Measurements from ENCODE around the gene ECT2L.
A peak's percentile ranks its signal among the peaks of the same experiment; 100 is the strongest.
"Not testable (repeated sequence)": the region's sequence is repeated elsewhere in the genome, so short reads cannot be mapped to it uniquely, and the experiment has no call there.

Gene ECT2L

DNA sequence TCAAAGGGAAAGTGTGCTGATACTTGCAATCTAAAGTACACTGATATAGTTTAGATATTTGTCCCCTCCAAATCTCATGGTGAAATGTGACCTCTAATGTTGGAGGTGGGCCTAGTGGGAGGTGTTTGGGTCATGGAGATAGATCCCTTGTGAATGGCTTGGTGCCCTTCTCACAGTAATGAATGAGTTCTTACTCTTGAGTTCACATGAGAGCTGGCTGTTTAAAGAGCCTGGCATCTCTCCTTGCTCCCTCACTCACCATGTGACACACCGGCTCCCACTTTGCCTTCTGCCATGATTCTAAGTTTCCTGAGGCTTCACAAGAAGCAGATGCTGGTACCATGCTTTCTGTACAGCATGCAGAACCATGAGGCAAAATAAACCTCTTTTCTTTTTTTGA lies 114.1 kb downstream of the ECT2L start:
- H3K4me3 ChIP-seq (ENCODE audit: low read length): no peak overlapping the region
- H3K4me1 ChIP-seq (ENCODE audit: control insufficient read depth, insufficient read depth, low read length): no peaks in the 10 kb centered on the region
- no peak overlapping the region for H3K9ac ChIP-seq (ENCODE audit: low read length)
- peaks cover 88% of the 10 kb centered on the region for H3K36me3 ChIP-seq (ENCODE audit: control insufficient read depth, insufficient read depth, low read length, severe bottlenecking)
- H3K27me3 ChIP-seq (replicated peaks; ENCODE audit: control insufficient read depth, insufficient read depth, low read length): no peaks in the 10 kb centered on the region
- no peaks in the 10 kb centered on the region for H3K9me3 ChIP-seq (ENCODE audit: control insufficient read depth, low read length)
- DNase-seq (ENCODE audit: low read depth): no peak

DNA sequence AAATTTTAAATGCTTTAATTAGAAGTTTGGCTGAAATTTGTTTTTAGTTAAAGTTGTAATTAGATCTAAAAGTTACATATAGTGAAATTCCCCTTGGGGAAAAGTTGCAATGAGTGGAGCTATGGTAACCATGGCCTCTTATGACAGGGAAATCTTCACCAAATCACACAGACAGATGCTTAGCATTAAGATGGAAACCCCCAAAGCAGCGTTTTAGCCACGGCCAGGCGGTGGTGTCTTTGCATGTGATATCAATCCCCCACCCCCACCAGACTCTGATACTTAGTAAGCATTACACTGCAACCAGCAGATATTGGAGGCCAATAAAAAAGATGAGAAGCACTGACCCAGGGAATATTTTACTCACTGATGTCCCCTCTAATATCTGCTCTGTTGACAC lies 116.4 kb downstream of the ECT2L start:
- Histone ChIP-seq H3K9ac (ENCODE audit: low read length) (no peak overlapping the region), H3K9me3 (ENCODE audit: control insufficient read depth, low read length) (no peaks in the 10 kb centered on the region), H3K36me3 (ENCODE audit: control insufficient read depth, insufficient read depth, low read length, severe bottlenecking) (peaks cover 81% of the 10 kb centered on the region), H3K4me1 (ENCODE audit: control insufficient read depth, insufficient read depth, low read length) (no peaks in the 10 kb centered on the region), H3K4me3 (ENCODE audit: low read length) (no peak overlapping the region), H3K27me3 (replicated peaks; ENCODE audit: control insufficient read depth, insufficient read depth, low read length) (no peaks in the 10 kb centered on the region)
- DNase-seq (ENCODE audit: low read depth): no peak

DNA sequence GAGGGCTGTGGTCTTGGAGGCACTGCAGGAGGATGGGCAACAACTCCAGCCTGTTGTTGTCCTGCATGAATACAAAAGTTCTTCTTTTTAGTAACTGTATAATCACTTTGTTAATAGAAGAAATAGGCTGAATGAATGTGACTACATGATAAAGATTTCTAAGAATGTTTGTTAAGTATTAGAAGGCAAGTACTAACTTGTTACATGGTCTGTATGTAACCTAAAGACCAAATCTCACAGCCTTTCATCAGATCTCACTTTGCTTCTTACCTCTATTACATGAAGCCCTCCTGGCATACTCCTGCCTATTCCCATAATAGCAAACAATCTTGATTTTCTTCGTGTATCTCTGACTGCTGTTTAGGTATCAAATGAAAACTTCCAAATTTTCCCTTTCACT lies 118.8 kb downstream of the ECT2L start:
- no peak overlapping the region for H3K9ac ChIP-seq (ENCODE audit: low read length)
- H3K4me3 ChIP-seq (ENCODE audit: low read length): no peak overlapping the region
- no peaks in the 10 kb centered on the region for H3K9me3 ChIP-seq (ENCODE audit: control insufficient read depth, low read length)
- peaks cover 81% of the 10 kb centered on the region for H3K36me3 ChIP-seq (ENCODE audit: control insufficient read depth, insufficient read depth, low read length, severe bottlenecking)
- H3K4me1 ChIP-seq (ENCODE audit: control insufficient read depth, insufficient read depth, low read length): no peaks in the 10 kb centered on the region
- peak; percentile 2 for DNase-seq (ENCODE audit: low read depth)
- no peaks in the 10 kb centered on the region for H3K27me3 ChIP-seq (replicated peaks; ENCODE audit: control insufficient read depth, insufficient read depth, low read length)

DNA sequence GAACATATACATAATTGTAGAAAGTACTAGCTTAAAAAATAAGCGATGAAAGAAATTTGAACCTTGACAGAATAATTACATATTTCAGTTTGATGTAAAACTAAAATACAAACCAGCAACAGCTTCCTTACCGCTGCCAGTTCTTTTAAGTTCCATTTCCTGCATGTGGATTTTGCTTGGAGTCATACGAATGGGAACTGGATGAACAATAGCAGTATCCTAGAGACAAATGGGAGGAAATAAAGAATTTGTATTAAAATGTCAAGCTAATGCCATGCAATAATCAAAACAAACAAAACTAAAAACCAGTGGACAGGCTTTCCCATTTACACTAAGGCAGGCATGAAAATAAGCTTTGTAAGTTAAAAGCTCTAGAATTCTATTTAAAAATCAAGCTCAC lies 125.0 kb downstream of the ECT2L start:
- no peaks in the 10 kb centered on the region for H3K4me1 ChIP-seq (ENCODE audit: control insufficient read depth, insufficient read depth, low read length)
- H3K9me3 ChIP-seq (ENCODE audit: control insufficient read depth, low read length): no peaks in the 10 kb centered on the region
- H3K9ac ChIP-seq (ENCODE audit: low read length): no peak overlapping the region
- DNase-seq (ENCODE audit: low read depth): no peak
- no peaks in the 10 kb centered on the region for H3K27me3 ChIP-seq (replicated peaks; ENCODE audit: control insufficient read depth, insufficient read depth, low read length)
- H3K36me3 ChIP-seq (ENCODE audit: control insufficient read depth, insufficient read depth, low read length, severe bottlenecking): peaks cover 41% of the 10 kb centered on the region
- no peak overlapping the region for H3K4me3 ChIP-seq (ENCODE audit: low read length)

DNA sequence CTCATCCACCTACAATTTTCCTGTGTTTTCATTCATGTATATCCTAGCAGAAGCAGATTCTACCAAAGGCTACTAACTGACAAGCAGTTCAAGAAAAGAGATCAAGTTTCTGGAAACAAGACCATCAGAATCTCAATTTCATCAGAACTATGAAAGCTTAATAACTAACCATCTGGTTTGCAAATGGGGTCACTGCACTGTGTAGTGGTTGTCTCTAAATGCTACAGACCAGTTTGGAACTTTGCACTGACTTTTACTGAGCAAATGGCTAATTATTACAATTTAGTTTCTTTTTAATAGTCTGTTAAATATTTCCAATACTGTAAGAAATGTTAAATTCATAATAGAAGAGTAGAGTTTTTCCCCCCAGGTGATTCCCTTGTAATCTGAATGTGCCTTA lies 127.7 kb downstream of the ECT2L start:
- Histone ChIP-seq H3K9ac (ENCODE audit: low read length) (no peak overlapping the region), H3K4me3 (ENCODE audit: low read length) (no peak overlapping the region), H3K4me1 (ENCODE audit: control insufficient read depth, insufficient read depth, low read length) (no peaks in the 10 kb centered on the region), H3K9me3 (ENCODE audit: control insufficient read depth, low read length) (no peaks in the 10 kb centered on the region), H3K36me3 (ENCODE audit: control insufficient read depth, insufficient read depth, low read length, severe bottlenecking) (peaks cover 22% of the 10 kb centered on the region), H3K27me3 (replicated peaks; ENCODE audit: control insufficient read depth, insufficient read depth, low read length) (no peaks in the 10 kb centered on the region)
- DNase-seq (ENCODE audit: low read depth): no peak

DNA sequence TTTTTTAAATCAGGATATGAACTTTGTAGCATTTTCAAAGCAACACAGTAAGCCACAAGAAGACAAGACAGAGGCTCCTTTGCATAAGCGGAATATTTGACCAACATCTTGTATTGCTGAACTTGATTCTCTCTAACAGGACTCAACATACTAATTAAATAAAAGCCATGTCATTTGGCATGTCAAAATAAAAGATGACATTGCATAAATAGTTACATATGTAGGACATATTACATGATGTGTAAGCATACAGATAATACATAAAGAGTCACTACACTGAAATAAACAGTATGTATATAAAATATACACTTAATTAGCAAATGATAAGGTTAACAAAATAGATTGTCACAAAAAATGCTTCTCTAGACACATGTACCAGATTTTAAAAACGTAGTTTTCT lies 129.9 kb downstream of the ECT2L start:
- Histone ChIP-seq H3K4me1 (ENCODE audit: control insufficient read depth, insufficient read depth, low read length) (no peaks in the 10 kb centered on the region), H3K36me3 (ENCODE audit: control insufficient read depth, insufficient read depth, low read length, severe bottlenecking) (peaks cover 14% of the 10 kb centered on the region), H3K4me3 (ENCODE audit: low read length) (no peak overlapping the region), H3K27me3 (replicated peaks; ENCODE audit: control insufficient read depth, insufficient read depth, low read length) (no peaks in the 10 kb centered on the region), H3K9ac (ENCODE audit: low read length) (no peak overlapping the region), H3K9me3 (ENCODE audit: control insufficient read depth, low read length) (no peaks in the 10 kb centered on the region)
- no peak for DNase-seq (ENCODE audit: low read depth)

DNA sequence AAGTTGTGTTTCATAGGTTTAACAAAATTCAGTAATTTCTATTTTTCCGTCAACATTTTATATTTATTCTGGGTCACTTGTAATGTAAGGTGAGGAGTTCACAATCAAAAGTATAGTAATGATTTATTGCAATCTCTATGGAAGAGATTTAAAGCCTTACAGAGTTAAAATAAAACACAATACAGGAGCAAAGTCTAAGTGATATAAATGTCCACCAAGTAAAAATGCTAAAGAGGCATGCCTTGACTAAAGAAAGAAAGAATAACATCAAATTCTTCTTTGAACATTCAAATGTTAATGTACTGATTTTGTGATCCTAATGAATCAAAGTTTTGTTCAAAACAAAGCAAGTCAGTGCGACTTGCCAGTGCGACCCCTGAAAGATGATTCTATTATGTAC lies 130.7 kb downstream of the ECT2L start:
- no peaks in the 10 kb centered on the region for H3K27me3 ChIP-seq (replicated peaks; ENCODE audit: control insufficient read depth, insufficient read depth, low read length)
- H3K4me3 ChIP-seq (ENCODE audit: low read length): no peak overlapping the region
- no peaks in the 10 kb centered on the region for H3K9me3 ChIP-seq (ENCODE audit: control insufficient read depth, low read length)
- no peaks in the 10 kb centered on the region for H3K4me1 ChIP-seq (ENCODE audit: control insufficient read depth, insufficient read depth, low read length)
- H3K9ac ChIP-seq (ENCODE audit: low read length): no peak overlapping the region
- H3K36me3 ChIP-seq (ENCODE audit: control insufficient read depth, insufficient read depth, low read length, severe bottlenecking): peaks cover 12% of the 10 kb centered on the region
- DNase-seq (ENCODE audit: low read depth): no peak

DNA sequence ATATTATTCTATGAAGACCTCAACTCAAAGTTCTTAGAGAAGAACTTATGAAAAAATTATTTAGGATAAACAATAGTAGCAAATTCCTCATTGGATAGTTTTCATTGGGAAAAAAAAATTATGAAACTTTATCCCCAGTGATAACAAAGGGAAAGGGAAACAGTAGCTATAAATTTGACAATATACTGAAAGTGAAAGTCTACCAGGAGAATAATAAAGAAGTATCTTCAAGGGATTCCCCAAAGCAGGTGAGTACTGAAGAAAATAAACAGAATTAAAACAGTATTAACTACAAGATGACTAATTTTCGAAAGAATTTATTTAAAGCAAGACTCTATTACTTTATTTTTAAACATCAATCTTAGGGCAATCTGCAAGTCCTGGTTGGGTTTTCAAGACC lies 135.8 kb downstream of the ECT2L start:
- DNase-seq (ENCODE audit: low read depth): no peak
- no peaks in the 10 kb centered on the region for H3K9me3 ChIP-seq (ENCODE audit: control insufficient read depth, low read length)
- H3K4me1 ChIP-seq (ENCODE audit: control insufficient read depth, insufficient read depth, low read length): no peaks in the 10 kb centered on the region
- peaks cover 22% of the 10 kb centered on the region for H3K36me3 ChIP-seq (ENCODE audit: control insufficient read depth, insufficient read depth, low read length, severe bottlenecking)
- H3K9ac ChIP-seq (ENCODE audit: low read length): no peak overlapping the region
- H3K27me3 ChIP-seq (replicated peaks; ENCODE audit: control insufficient read depth, insufficient read depth, low read length): no peaks in the 10 kb centered on the region
- no peak overlapping the region for H3K4me3 ChIP-seq (ENCODE audit: low read length)

DNA sequence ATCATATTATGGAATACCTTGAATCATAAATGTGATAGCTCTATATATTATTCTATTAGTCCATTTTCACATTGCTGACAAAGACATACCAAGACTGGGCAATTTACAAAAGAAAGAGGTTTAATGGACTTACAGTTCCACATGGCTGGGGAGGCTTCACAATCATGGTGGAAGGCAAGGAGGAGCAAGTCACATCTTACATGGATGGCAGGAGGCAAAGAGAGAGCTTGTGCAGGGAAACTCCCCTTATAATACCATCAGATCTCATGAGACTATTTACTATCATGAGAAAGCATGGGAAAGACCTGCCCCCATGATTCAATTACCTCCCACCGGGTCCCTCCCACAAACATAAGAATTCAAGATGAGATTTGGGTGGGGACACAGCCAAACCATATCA lies 141.0 kb downstream of the ECT2L start:
- H3K4me1 ChIP-seq (ENCODE audit: control insufficient read depth, insufficient read depth, low read length); DNase-seq (ENCODE audit: low read depth); H3K9me3 ChIP-seq (ENCODE audit: control insufficient read depth, low read length); H3K27me3 ChIP-seq (replicated peaks; ENCODE audit: control insufficient read depth, insufficient read depth, low read length); H3K9ac ChIP-seq (ENCODE audit: low read length); H3K4me3 ChIP-seq (ENCODE audit: low read length): not testable (repeated sequence)
- peaks cover 30% of the 10 kb centered on the region for H3K36me3 ChIP-seq (ENCODE audit: control insufficient read depth, insufficient read depth, low read length, severe bottlenecking)

DNA sequence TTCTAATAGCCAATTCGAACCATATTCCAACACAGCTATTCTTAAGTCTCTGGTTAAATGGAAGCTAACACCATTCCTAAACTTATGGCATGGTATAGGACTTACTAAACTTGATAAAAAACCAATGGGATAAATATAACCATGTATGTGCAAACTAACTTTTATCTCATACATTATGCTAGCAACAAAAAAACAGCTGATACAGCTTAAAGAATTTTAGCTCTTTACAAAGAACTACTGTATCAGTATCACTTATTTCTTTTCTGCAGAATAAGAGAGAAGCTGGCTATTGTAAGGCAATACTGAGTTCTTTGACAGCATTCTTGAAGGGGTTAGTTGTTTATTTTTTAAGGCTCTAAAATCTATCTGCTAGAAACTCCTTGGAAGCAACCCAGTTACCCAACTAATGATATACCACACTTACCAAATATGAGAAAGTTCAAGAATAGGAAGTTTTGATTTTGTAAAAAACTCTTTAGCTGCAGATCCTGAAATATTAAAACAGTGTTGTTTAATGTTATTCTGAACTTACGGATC lies 147.3 kb downstream of the ECT2L start:
- Histone ChIP-seq H3K36me3 (ENCODE audit: control insufficient read depth, insufficient read depth, low read length, severe bottlenecking) (peaks cover 16% of the 10 kb centered on the region), H3K27me3 (replicated peaks; ENCODE audit: control insufficient read depth, insufficient read depth, low read length) (no peaks in the 10 kb centered on the region), H3K4me1 (ENCODE audit: control insufficient read depth, insufficient read depth, low read length) (peaks cover 10% of the 10 kb centered on the region), H3K9ac (ENCODE audit: low read length) (no peak overlapping the region), H3K9me3 (ENCODE audit: control insufficient read depth, low read length) (no peaks in the 10 kb centered on the region), H3K4me3 (ENCODE audit: low read length) (no peak overlapping the region)
- DNase-seq (ENCODE audit: low read depth): peak; percentile 19

DNA sequence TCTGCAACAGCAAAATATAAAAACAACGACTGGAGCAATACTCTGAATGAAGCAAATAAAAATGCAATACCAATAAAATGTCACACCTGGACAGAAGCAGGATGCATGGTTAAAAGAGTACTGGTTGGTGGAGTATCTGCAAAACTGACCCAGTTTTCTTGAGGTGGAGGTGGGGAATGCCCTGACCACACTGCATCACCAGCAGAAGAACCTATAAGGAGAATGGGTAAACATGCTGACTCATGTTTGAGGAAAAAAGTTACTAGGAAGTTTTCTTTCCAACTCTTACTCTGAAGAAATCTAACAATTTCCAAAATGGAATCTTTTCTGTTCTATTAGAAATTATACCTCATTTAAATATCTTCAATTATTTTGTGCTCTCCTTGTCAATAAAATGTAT lies 148.5 kb downstream of the ECT2L start:
- Histone ChIP-seq H3K4me1 (ENCODE audit: control insufficient read depth, insufficient read depth, low read length) (peaks cover 10% of the 10 kb centered on the region), H3K36me3 (ENCODE audit: control insufficient read depth, insufficient read depth, low read length, severe bottlenecking) (peaks cover 16% of the 10 kb centered on the region), H3K4me3 (ENCODE audit: low read length) (no peak overlapping the region), H3K27me3 (replicated peaks; ENCODE audit: control insufficient read depth, insufficient read depth, low read length) (no peaks in the 10 kb centered on the region), H3K9ac (ENCODE audit: low read length) (no peak overlapping the region), H3K9me3 (ENCODE audit: control insufficient read depth, low read length) (no peaks in the 10 kb centered on the region)
- peak; percentile 58 for DNase-seq (ENCODE audit: low read depth)

DNA sequence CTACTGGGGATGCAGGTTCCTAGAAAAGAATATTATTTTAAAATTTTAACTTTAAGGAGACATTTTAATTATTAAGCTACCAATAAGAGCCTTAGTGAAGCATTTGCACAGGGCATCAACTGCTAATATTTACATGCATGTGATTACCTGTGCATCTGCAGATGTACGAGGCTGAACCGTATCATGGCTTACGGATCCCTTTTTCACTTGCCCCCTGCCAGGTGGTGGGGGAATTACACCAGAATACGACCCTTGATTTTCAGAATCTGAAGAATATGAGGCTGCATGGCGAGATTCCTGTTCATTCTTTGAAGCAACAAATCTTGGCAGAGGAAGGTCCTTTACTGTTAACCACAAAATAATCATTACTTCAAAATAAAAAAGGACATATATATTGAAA lies 149.5 kb downstream of the ECT2L start:
- H3K36me3 ChIP-seq (ENCODE audit: control insufficient read depth, insufficient read depth, low read length, severe bottlenecking): peaks cover 10% of the 10 kb centered on the region
- peaks cover 10% of the 10 kb centered on the region for H3K4me1 ChIP-seq (ENCODE audit: control insufficient read depth, insufficient read depth, low read length)
- DNase-seq (ENCODE audit: low read depth): no peak
- no peak overlapping the region for H3K4me3 ChIP-seq (ENCODE audit: low read length)
- no peak overlapping the region for H3K9ac ChIP-seq (ENCODE audit: low read length)
- H3K27me3 ChIP-seq (replicated peaks; ENCODE audit: control insufficient read depth, insufficient read depth, low read length): no peaks in the 10 kb centered on the region
- no peaks in the 10 kb centered on the region for H3K9me3 ChIP-seq (ENCODE audit: control insufficient read depth, low read length)

Data from adipocyte (in vitro differentiated cells).